Adrenal gland (tissue), 5 donors: ENCODE data around the gene UST.

Experiments
- CTCF ChIP-seq, 6 experiments: fragments of 450-650 bp in 4 of 6; fragments of 200-600 bp in 2 of 6; sonication (generic) in 1 of 6; IDR thresholded peaks; 1 replicate in 5 of 6; 2 replicates in 1 of 6; pipeline versions ENCODE4 v1.5.1 to v1.8.0; 2016 to 2021; ENCODE audit warnings: antibody characterized with exemption in 6 of 6, mild to moderate bottlenecking in 2 of 6, moderate library complexity in 1 of 6
- POLR2A ChIP-seq, 2 donors: fragments of 450-650 bp; IDR thresholded peaks; one replicate each; pipeline ENCODE4 v1.6.1; 2017; ENCODE audit warnings: antibody characterized with exemption in 2 of 2, mild to moderate bottlenecking in 2 of 2, moderate library complexity in 1 of 2
- donor health status: DM: no; HTN: no; CAD: no.

GRCh38 chr6:148765898-148766808 lies 19.3 kb downstream of the UST start:
- TF ChIP-seq CTCF (IDR thresholded peaks at IDR 0.05), result no peak
- TF ChIP-seq POLR2A (IDR thresholded peaks at IDR 0.05), result no peak
